ENCODE measurements around the gene CYP8B1.

The CYP8B1 gene

GRCh38 chr3:42875325-42876151 is at the start of gene CYP8B1:
Gene CYP8B1, minus strand, starts transcription at chr3:42875879. Its CDS starts 63 bp downstream, at chr3:42875816.
- no peak for DNase-seq

GRCh38 chr3:42923606-42924005 is 47.9 kb upstream of the CYP8B1 start:
- DNase-seq = no peak

GRCh38 chr3:42914771-42915515 is 39.3 kb upstream of the CYP8B1 start:
- no peak for DNase-seq

- DNase-seq = no peak
These were observed 35.9 kb upstream of the CYP8B1 start for GRCh38 chr3:42911551-42911950.

GRCh38 chr3:42908675-42909074 is 33.0 kb upstream of the CYP8B1 start:
- no peak for DNase-seq

- no peak for DNase-seq
These were observed 31.1 kb upstream of the CYP8B1 start for GRCh38 chr3:42906848-42907183.

- DNase-seq = peak; percentile 1
These were observed 30.6 kb upstream of the CYP8B1 start, which contains the start of gene ZNF662 for GRCh38 chr3:42906070-42906847. Gene ZNF662, plus strand, starts transcription at chr3:42906142. Its CDS starts 1,973 bp downstream, at chr3:42908115.

- DNase-seq = no peak
These were observed 30.0 kb upstream of the CYP8B1 start for GRCh38 chr3:42905740-42906069.

GRCh38 chr3:42904076-42904475 is 28.4 kb upstream of the CYP8B1 start:
- no peak for DNase-seq

- DNase-seq = no peak
These were observed 26.6 kb upstream of the CYP8B1 start for GRCh38 chr3:42902257-42902656.

GRCh38 chr3:42901073-42901415 is 25.4 kb upstream of the CYP8B1 start:
- no peak for DNase-seq

GRCh38 chr3:42900226-42901072 is 24.8 kb upstream of the CYP8B1 start:
- DNase-seq = no peak

- no peak for DNase-seq
These were observed 23.4 kb upstream of the CYP8B1 start for GRCh38 chr3:42898896-42899675.

GRCh38 chr3:42895580-42895868 is 19.8 kb upstream of the CYP8B1 start:
- DNase-seq = no peak

GRCh38 chr3:42894698-42895579 is 19.3 kb upstream of the CYP8B1 start:
- DNase-seq = no peak

GRCh38 chr3:42892807-42893206 is 17.1 kb upstream of the CYP8B1 start:
- DNase-seq = no peak

GRCh38 chr3:42892169-42892568 is 16.5 kb upstream of the CYP8B1 start:
- no peak for DNase-seq

GRCh38 chr3:42891042-42891441 is 15.4 kb upstream of the CYP8B1 start:
- no peak for DNase-seq

GRCh38 chr3:42887084-42887483 is 11.4 kb upstream of the CYP8B1 start:
- no peak for DNase-seq

GRCh38 chr3:42886294-42886822 is 10.7 kb upstream of the CYP8B1 start:
- DNase-seq = no peak

- no peak for DNase-seq
These were observed 8.6 kb upstream of the CYP8B1 start for GRCh38 chr3:42884324-42884723.
